H9 (cell line): Measurements from ENCODE around the gene WDR70. TPM values are rescaled to one million over a fixed set of nuclear protein-coding genes. Genes with fewer than 3 reads are reported as not detected.

Experiments used
- DNase-seq: peaks from one replicate; pipeline ENCODE4 v3.0.0-alpha.2; 2017
- H2AFZ ChIP-seq: one replicate; pipeline ENCODE4 v1.6.1; 2013; ENCODE audit warnings: mild to moderate bottlenecking, low read length, control low read depth, moderate library complexity
- H2AK5ac ChIP-seq: 2 replicates; pipeline ENCODE4 v1.6.1; 2013; ENCODE audit warnings: low read length, control low read depth, mixed read lengths; ENCODE audit not compliant: insufficient read length
- H2BK120ac ChIP-seq: one replicate; pipeline ENCODE4 v1.6.1; 2013; ENCODE audit warnings: low read depth, mild to moderate bottlenecking, low read length, control low read depth, inconsistent platforms; ENCODE audit not compliant: poor library complexity, severe bottlenecking
- H2BK12ac ChIP-seq: 2 replicates; pipeline ENCODE4 v1.6.1; 2013; ENCODE audit warnings: low read length, control low read depth, mixed read lengths, low read depth; ENCODE audit not compliant: insufficient read length
- H2BK15ac ChIP-seq: 2 replicates; pipeline ENCODE4 v1.6.1; 2013; ENCODE audit warnings: low read depth, low read length, control low read depth
- H2BK20ac ChIP-seq: one replicate; pipeline ENCODE4 v1.6.1; 2013; ENCODE audit warnings: low read depth, mild to moderate bottlenecking, low read length, control low read depth, inconsistent platforms; ENCODE audit not compliant: poor library complexity, severe bottlenecking
- H2BK5ac ChIP-seq: 2 replicates; pipeline ENCODE4 v1.6.1; 2013; ENCODE audit warnings: low read length, control low read depth, mixed read lengths; ENCODE audit not compliant: insufficient read length
- H3K14ac ChIP-seq: 2 replicates; pipeline ENCODE4 v1.6.1; 2013; ENCODE audit warnings: low read length, control low read depth; ENCODE audit not compliant: insufficient read depth
- H3K18ac ChIP-seq: 2 replicates; pipeline ENCODE4 v1.6.1; 2013; ENCODE audit warnings: low read depth, mild to moderate bottlenecking, mixed read lengths, low read length, control low read depth; ENCODE audit not compliant: insufficient read length
- H3K23ac ChIP-seq: 2 replicates; pipeline ENCODE4 v1.6.1; 2013; ENCODE audit warnings: low read length, control low read depth, mixed read lengths, low read depth; ENCODE audit not compliant: insufficient read length
- H3K23me2 ChIP-seq: 2 replicates; pipeline ENCODE4 v1.6.1; 2013; ENCODE audit warnings: low read depth, mild to moderate bottlenecking, mixed read lengths, low read length, control low read depth; ENCODE audit not compliant: insufficient read length, poor library complexity, severe bottlenecking
- H3K27ac ChIP-seq: 2 replicates; pipeline ENCODE4 v1.5.1; 2013; ENCODE audit warnings: low read length, control low read depth, mixed read lengths, low read depth; ENCODE audit not compliant: insufficient read length
- H3K27me3 ChIP-seq: 2 replicates; pipeline ENCODE4 v1.6.1; 2013; ENCODE audit warnings: low read length, control low read depth, inconsistent platforms; ENCODE audit not compliant: insufficient read depth
- H3K4ac ChIP-seq: 2 replicates; pipeline ENCODE4 v1.6.1; 2013; ENCODE audit warnings: low read depth, mild to moderate bottlenecking, control low read depth, inconsistent platforms, low read length, moderate library complexity
- H3K4me1 ChIP-seq: 2 replicates; pipeline ENCODE4 v1.6.1; 2013; ENCODE audit warnings: low read length, control low read depth, inconsistent platforms; ENCODE audit not compliant: insufficient read depth
- H3K4me2 ChIP-seq: 2 replicates; pipeline ENCODE4 v1.6.1; 2013; ENCODE audit warnings: low read length, control low read depth, mixed read lengths; ENCODE audit not compliant: insufficient read length, insufficient read depth
- H3K56ac ChIP-seq: 2 replicates; pipeline ENCODE4 v1.6.1; 2013; ENCODE audit warnings: low read depth, mild to moderate bottlenecking, mixed read lengths, low read length, control low read depth; ENCODE audit not compliant: insufficient read length
- H3K79me1 ChIP-seq: 2 replicates; pipeline ENCODE4 v1.6.1; 2013; ENCODE audit warnings: low read depth, mild to moderate bottlenecking, moderate library complexity, low read length, control low read depth, inconsistent platforms; ENCODE audit not compliant: insufficient read depth, poor library complexity, severe bottlenecking
- H3K79me2 ChIP-seq: 2 replicates; pipeline ENCODE4 v1.6.1; 2013; ENCODE audit warnings: low read length, control low read depth, inconsistent platforms; ENCODE audit not compliant: insufficient read depth
- H3K9ac ChIP-seq: 2 replicates; pipeline ENCODE4 v1.6.1; 2013; ENCODE audit warnings: low read length, control low read depth, mixed read lengths; ENCODE audit not compliant: insufficient read length; ENCODE audit errors: extremely low read depth
- H3K9me3 ChIP-seq: one replicate; pipeline ENCODE4 v1.6.1; 2013; ENCODE audit warnings: low read depth, low read length, inconsistent platforms; ENCODE audit not compliant: control insufficient read depth
- H3T11ph ChIP-seq: one replicate; pipeline ENCODE4 v1.6.1; 2013; ENCODE audit warnings: mild to moderate bottlenecking, low read length, control low read depth, inconsistent platforms
- H4K20me1 ChIP-seq: one replicate; pipeline ENCODE4 v1.6.1; 2013; ENCODE audit not compliant: control insufficient read depth, insufficient read length, insufficient read depth
- H4K5ac ChIP-seq: 2 replicates; pipeline ENCODE4 v1.6.1; 2013; ENCODE audit warnings: low read depth, mild to moderate bottlenecking, mixed read lengths, low read length, control low read depth; ENCODE audit not compliant: insufficient read length
- H4K8ac ChIP-seq: replicated peaks from 2 replicates; pipeline ENCODE4 v1.6.1; 2013; ENCODE audit warnings: low read length, control low read depth, mixed read lengths, low read depth; ENCODE audit not compliant: insufficient read length
- H4K91ac ChIP-seq: 2 replicates; pipeline ENCODE4 v1.6.1; 2013; ENCODE audit warnings: low read depth, mild to moderate bottlenecking, moderate library complexity, mixed read lengths, low read length, control low read depth; ENCODE audit not compliant: insufficient read length
- H3K27ac Mint-ChIP-seq, 3 experiments: 2 replicates in 2 of 3; 3 replicates in 1 of 3; pipeline ENCODE4 v1.8.0; 2020 to 2021; ENCODE audit warnings: mixed read lengths in 3 of 3, mild to moderate bottlenecking in 1 of 3, moderate library complexity in 1 of 3
- H3K27me3 Mint-ChIP-seq: 2 replicates; pipeline ENCODE4 v1.8.0; 2021; ENCODE audit warnings: low read depth, mild to moderate bottlenecking, moderate library complexity, mixed read lengths
- H3K36me3 Mint-ChIP-seq, 3 experiments: 2 replicates in 2 of 3; 3 replicates in 1 of 3; pipeline ENCODE4 v1.8.0; 2020 to 2021; ENCODE audit warnings: low read depth in 3 of 3, mixed read lengths in 3 of 3; ENCODE audit not compliant: insufficient read depth in 1 of 3
- H3K4me1 Mint-ChIP-seq, 2 experiments: 2 replicates each; pipeline ENCODE4 v1.8.0; 2020; ENCODE audit warnings: mixed read lengths in 2 of 2
- H3K4me3 Mint-ChIP-seq, 2 experiments: 2 replicates in 1 of 2; 3 replicates in 1 of 2; pipeline ENCODE4 v1.8.0; 2020 to 2021; ENCODE audit warnings: mild to moderate bottlenecking in 2 of 2, mixed read lengths in 2 of 2, moderate library complexity in 1 of 2
- H3K9me3 Mint-ChIP-seq, 2 experiments: 2 replicates in 1 of 2; 3 replicates in 1 of 2; pipeline ENCODE4 v1.8.0; 2020; ENCODE audit warnings: mild to moderate bottlenecking in 2 of 2, mixed read lengths in 2 of 2, moderate library complexity in 1 of 2
- WGBS: extraction: QIAGEN DNeasy Blood & Tissue Kit; methylation state at CpG from one replicate; pipeline ENCODE4 v1.1.7; 2013; ENCODE audit warnings: missing lambda C conversion rate, low lambda C conversion rate, mixed read lengths; ENCODE audit not compliant: insufficient read length; ENCODE audit errors: extremely low coverage; 5-methylcytosine and 5-hydroxymethylcytosine counted together
- total RNA-seq: library from RNA; stranded (reverse); gene quantifications from 2 replicates; pipeline ENCODE4 v1.2.1, GENCODE V29; 2021
- TF ChIP-seq, protein P1 (sequence below): fragments of 200-600 bp; sonication (generic); conservative IDR thresholded peaks from 3 replicates; pipeline ENCODE4 v1.8.0; 2021; ENCODE audit warnings: antibody characterized with exemption, mild to moderate bottlenecking

The WDR70 gene
- total RNA-seq, 1 experiment from 2014 or later: 38.1 TPM

DNA sequence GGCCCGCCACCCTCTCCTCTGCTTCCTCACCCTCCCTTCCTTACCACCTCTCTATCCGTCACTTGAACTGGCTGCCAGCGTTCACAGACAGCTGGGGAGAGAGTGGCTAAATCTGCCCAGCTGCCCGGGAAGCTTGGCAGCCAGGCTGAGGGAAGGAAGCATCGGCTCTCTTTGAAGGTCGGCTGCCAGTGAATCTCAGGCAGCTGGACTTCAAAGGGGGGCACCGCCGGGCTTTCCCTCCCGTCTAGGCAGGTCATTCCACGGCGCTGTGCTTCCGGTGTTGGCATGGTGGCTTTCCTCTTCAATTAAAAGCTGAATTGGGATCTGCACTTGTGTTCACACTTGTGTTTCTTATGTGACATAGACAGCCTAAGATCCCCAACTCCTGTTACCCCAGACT is 286.8 kb downstream of the WDR70 start:
- WGBS: no CpG with 5 or more reads among the region's 12 CpGs
- Histone ChIP-seq H4K5ac (no peak overlapping the region), H3K4me2 (no peak overlapping the region), H2BK12ac (no peak overlapping the region), H3K14ac (no peak overlapping the region), H3K27ac (no peak overlapping the region), H2BK20ac (no peak overlapping the region), H4K91ac (peak overlapping the region; percentile 69), H2AFZ (no peak overlapping the region), H3K23ac (no peak overlapping the region), H3K9me3 (no peaks in the 10 kb centered on the region), H3K23me2 (no peaks in the 10 kb centered on the region), H3K56ac (no peak overlapping the region), H3K4me1 (no peaks in the 10 kb centered on the region; the same call in 1 of the 2 replicates), H4K8ac (no peak overlapping the region), H3K9ac (no peak overlapping the region), H2BK120ac (no peak overlapping the region), H2BK15ac (no peak overlapping the region), H3K79me2 (no peaks in the 10 kb centered on the region), H3T11ph (no peak overlapping the region), H3K18ac (no peak overlapping the region), H4K20me1 (no peaks in the 10 kb centered on the region), H3K27me3 (no peaks in the 10 kb centered on the region), H2BK5ac (no peak overlapping the region), H2AK5ac (no peak overlapping the region), H3K79me1 (no peaks in the 10 kb centered on the region), H3K4ac (no peak overlapping the region)
- DNase-seq: no peak
- no peak overlapping the region; a peak in 1 of 7 replicates for H3K27ac Mint-ChIP-seq
- H3K36me3 Mint-ChIP-seq: no peaks in the 10 kb centered on the region
- H3K9me3 Mint-ChIP-seq: no peaks in the 10 kb centered on the region
- H3K27me3 Mint-ChIP-seq: no peaks in the 10 kb centered on the region
- TF ChIP-seq, protein P1, sequence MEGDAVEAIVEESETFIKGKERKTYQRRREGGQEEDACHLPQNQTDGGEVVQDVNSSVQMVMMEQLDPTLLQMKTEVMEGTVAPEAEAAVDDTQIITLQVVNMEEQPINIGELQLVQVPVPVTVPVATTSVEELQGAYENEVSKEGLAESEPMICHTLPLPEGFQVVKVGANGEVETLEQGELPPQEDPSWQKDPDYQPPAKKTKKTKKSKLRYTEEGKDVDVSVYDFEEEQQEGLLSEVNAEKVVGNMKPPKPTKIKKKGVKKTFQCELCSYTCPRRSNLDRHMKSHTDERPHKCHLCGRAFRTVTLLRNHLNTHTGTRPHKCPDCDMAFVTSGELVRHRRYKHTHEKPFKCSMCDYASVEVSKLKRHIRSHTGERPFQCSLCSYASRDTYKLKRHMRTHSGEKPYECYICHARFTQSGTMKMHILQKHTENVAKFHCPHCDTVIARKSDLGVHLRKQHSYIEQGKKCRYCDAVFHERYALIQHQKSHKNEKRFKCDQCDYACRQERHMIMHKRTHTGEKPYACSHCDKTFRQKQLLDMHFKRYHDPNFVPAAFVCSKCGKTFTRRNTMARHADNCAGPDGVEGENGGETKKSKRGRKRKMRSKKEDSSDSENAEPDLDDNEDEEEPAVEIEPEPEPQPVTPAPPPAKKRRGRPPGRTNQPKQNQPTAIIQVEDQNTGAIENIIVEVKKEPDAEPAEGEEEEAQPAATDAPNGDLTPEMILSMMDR: no peak
- peaks cover 15 to 20% of the 10 kb centered on the region in 2 experiments for H3K4me1 Mint-ChIP-seq
- H3K4me3 Mint-ChIP-seq: no peak overlapping the region
